ENCODE results near the gene MAPK11.

MAPK11 gene

DNA sequence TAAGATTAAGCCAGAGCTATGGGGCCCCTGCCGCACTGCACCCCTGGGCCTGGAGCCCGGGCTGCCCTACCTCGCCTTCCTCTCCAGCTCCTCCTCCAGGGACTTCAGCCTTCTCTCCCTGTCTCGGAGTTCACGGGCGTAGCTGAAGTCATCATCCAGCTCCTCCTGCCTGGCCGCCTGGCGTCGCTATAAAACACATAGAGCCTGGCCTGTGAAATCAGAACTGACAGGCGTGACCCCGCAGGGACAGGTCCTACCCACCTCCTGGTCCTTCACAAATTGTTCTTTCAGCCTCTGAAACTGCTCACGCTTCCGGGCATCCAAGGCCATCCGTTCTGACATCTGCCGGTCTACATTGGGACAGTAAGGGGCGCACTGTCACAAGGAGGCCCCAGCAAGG is 46.1 kb downstream of the MAPK11 start:
- DNase-seq (ENCODE audit: low spot score) = no peak

DNA sequence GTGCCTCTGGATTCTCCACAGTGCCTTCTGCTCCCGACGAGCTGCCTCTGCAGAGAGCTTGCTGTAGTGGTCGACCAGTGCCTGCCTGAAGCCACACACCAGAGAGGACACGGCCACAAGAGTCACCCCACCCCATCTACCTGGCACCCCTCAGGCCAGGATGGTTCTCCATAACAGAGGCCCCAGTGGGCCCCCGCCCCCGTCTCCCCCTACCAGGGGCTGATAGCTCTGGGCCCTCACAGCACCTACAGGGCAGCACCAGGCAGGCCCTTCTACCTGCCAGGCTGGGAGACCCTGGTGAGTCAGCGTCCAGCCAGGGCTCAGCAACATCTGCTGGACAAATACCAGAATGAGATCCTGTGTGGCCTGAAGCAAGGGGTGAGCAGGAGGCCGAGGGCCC is 47.7 kb downstream of the MAPK11 start:
- no peak for DNase-seq (ENCODE audit: low spot score)

DNA sequence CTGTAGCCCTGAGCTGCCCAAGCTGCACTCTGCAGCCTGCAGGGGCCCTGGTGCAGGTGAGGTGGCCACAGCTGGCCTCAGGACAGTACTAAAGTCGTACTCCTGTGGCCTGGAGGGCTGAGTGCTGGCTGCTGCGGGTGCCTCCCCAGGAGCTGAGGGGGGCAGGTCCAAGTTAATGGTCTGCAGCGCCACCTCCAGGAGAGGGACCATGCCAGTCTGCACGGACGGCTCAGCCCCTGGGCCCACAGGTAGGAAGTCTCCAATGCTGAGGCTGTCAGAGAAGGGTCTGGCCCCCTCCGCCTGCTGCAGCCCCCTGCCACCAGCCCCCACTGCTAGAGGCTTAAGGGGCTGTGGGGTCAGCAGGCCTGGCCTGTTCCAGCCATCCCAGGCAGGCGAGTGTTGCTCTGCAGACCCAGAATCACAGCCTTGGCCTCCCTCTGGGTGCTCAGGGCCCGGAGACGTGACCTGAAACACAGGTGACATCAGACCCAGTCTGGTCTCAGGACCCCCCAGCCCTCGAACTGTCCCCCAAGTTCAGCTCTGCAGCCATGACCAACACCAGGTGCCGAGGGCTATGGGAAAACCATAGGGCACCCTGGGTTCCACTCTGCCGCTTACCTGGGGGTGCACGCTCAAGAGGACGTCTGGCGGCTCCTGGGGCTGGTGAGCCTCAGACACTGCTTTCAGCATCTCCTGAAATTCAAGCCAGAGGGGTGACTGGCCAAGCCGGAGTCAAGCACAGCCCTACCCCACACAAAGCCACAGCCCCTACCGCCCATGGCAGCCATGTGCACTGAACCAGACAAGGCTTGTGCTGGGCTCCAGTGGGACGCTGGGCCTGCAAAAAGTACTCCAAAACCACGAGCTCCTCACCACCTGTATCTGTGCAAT is 48.5 kb downstream of the MAPK11 start:
- no peak for DNase-seq (ENCODE audit: low spot score)

DNA sequence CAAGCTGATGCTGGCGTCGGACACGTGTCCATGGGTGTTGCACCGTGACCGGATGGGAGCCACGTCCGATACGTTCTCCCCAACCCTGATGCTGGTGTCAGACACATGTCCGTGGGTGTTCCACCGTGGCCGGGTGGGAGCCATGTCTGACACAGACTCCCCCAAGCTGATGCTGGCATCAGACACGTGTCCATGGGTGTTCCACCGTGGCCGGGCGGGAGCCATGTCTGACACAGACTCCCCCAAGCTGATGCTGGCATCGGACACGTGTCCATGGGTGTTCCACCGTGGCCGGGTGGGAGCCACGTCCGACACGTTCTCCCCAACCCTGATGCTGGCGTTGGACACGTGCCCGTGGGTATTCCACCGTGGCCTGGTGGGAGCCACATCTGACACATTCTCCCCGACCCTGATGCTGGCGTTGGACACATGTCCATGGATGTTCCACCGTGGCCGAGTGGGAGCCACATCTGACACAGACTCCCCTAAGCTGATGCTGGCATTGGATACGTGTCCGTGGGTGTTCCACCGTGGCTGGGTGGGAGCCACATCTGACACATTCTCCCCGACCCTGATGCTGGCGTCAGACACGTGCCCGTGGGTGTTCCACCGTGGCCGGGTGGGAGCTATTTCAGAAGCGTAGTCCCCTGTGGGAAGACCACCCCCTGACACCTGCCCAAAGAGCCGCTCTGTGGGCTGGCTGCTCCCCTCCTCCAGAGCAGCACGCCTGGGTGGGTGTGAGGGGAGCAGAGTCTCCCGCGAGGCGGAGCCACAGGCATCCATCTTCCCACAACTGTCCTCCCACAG is 49.4 kb downstream of the MAPK11 start:
- DNase-seq (ENCODE audit: low spot score) = no peak

DNA sequence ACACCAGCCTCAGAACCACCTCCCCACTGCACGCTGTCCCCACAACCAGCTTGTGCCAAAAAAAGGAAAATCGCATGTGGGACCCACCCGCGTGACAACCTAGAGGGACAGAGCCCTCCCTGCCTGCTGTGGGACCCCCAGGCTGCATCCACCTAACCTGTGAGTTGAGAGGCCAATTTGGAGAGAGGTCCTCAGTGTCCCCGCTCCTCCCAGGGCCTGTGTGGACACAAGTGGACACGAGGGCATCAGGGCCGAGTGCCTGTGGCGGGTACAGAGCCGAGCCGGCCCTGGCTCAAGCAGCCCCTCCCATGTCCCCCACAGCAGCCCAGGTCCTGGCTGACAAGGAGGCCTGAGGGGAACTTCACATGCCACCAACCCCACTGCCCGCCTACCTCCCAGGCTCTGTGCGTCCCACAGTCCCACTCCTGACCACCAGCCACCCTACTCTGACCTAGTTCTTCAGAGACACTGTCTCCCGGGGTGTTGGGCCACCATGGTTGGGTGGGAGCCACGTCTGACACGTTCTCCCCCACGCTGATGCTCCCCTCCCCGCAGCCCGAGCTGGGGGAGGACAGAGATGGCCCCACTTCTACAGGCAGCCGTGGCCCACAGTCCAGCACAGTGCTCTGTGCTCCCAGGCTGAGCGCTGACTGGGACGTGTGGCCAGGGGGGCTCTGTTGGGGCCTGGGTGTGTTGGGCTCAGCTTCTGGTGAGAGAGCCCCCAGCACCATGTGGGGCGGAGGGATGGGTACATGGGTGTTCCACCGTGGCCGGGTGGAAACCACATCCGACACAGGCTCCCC is 50.2 kb downstream of the MAPK11 start:
- DNase-seq (ENCODE audit: low spot score) = no peak

DNA sequence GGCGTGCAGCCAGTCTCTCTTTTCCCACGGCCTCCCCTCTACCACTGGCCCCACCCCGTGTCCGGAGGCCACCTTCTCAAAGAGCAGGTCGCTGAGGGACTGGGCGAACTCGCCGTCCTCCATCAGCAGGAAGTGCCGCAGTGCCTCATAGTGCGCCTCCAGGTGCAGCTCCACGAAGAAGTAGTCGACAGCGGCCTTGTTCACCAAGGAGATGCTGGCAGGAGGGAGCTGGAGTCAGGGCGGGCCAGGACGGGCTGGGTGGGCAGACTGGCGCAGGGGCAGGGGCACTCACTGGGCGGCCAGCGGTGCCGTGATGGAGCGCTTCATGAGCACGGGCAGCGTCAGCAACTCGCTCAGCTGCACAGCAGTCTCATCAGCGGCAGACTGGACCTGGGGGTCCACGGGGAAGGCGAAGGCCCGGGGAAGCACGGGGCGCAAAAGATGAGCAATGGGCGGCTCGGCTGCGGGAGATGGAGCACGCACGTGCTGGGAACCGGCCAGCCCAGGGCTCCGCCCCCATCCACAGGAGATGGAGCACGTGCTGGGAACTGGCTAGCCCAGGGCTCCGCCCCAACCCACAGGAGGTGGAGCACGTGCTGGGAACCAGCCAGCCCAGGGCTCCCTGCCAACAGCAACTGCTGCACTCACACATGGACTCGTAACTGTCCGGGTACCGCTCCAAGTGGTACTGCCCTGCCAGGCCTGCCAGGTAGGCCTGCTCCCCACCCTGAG is 51.0 kb downstream of the MAPK11 start:
- peak; percentile 88 for DNase-seq (ENCODE audit: low spot score)

DNA sequence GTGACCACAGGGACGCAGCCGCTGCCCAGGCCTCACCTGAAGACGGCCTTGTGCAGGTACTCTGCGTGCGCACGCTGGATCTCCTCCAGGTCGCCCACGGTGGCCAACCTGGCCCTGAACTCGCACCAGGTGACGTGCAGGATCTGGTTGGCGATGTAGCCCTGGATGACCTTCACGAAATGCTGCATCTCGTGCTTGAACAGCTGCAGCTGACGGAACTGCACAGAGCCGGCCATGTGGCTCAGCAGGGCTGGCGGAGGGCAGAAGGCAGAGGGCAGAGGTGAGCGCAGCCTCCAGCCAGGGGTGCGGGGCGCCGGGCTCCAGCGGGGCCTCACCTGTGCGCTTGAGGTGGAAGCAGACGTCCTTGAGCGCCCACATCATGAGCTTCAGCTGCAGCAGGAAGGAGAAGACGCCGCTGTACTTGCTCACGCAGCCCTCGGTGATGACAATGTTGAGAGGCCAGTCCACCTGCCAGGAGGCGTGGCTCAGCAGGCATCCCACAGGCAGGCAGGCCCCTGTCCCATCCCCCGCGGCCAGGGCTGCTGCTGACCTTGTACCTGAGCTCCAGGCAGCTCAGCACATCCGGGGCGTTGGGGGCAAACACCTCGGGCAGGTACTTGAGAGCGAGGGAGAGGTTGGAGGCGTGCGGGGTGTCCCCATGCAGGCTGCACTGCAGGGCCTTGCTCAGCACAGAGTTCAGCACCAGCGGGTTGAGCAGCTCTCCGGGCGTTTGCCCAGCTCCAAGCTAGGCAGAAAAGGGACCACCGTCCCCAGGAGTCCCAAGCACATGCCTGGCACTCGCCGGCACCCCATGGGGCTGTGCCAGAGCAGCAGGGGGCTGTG is 51.8 kb downstream of the MAPK11 start:
- no peak for DNase-seq (ENCODE audit: low spot score)

DNA sequence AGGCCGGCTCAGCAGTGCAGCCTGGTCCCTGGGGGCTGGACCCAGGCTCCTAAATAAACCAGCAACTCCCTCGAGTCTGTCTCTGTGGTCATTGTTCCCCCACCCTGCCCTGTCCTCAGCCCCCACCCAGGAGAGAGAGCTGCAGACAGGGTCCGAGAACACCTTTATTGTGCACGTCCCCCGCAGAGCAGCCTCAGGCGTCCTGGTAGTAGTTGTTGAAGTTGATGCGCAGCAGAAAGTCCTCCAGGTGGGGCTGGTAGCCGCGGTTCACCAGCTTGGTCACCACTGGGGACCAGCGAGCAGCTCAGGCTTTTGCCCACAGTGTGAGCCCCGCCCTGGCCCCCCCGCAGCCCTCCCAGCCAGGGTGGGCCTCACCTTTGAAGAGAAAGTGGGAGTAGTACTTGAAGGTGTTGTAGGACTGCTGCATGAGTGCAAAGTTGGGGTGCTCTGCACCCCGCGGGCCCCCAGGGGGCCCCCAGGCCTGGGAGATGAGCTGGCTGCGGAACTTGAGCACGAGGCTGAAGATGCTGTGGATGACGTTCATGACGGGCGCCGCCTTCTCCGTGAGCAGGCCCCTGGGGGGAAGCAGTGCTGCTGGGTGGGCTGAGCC is 52.5 kb downstream of the MAPK11 start:
- no peak for DNase-seq (ENCODE audit: low spot score)

DNA sequence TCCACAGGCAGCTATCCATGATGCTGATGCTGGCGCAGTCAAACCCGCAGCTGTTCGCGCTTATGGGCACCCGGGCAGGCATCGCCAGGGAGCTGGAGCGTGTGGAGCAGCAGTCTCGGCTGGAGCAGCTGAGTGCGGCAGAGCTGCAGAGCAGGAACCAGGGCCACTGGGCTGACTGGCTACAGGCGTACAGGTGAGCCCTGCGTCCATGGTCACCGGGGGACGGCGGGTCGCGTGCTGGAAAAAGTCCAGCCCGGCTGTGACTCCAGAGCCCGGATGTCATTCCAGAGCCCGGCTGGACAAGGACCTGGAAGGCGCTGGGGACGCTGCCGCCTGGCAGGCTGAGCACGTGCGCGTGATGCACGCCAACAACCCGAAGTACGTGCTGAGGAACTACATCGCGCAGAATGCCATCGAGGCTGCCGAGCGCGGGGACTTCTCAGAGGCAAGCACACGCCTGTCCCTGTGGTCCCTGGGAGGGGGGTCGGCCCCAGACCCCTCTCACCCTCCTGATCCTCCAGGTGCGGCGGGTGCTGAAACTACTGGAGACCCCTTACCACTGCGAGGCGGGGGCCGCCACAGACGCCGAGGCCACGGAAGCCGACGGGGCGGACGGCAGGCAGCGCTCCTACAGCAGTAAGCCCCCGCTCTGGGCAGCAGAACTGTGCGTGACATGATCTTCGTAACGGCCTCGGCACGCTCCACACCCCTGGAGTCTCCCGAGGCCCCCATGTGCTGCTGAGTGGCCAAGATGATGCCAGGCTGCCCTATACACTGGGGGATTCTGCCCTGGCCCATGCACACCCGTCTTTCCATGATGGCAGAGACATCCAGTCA is 53.3 kb downstream of the MAPK11 start:
- no peak for DNase-seq (ENCODE audit: low spot score)

DNA sequence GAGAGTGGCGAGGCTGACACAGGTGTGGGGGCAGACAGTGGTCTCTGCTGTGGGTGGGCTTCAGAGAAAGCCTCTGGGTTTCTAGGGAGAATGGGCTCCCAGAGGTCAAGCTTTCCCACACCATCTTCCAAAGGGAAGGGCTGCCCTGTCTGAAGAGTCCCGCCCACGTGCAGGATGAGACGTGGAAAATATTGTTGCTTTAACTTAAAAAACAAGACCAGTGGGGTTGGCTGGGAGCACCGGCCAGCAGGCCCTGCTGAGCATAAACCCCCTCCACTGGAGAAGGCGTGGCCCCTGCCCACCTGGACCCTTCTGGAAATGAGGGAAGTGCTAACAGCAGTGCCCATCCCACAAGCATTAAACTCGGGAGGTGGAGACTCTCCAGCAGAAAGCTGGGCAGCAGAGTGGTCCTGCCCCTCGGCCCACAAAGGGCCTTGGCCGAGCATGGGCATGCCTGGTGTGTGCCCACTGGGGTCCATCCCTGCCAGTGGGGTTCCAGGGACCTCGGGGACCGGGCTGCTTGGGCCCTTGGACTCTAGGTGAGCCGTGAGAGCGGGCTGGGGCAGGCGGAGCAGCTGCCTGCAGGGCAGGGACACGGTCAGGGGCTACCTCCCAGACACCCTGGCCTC is 54.0 kb downstream of the MAPK11 start:
- DNase-seq (ENCODE audit: low spot score) = no peak

DNA sequence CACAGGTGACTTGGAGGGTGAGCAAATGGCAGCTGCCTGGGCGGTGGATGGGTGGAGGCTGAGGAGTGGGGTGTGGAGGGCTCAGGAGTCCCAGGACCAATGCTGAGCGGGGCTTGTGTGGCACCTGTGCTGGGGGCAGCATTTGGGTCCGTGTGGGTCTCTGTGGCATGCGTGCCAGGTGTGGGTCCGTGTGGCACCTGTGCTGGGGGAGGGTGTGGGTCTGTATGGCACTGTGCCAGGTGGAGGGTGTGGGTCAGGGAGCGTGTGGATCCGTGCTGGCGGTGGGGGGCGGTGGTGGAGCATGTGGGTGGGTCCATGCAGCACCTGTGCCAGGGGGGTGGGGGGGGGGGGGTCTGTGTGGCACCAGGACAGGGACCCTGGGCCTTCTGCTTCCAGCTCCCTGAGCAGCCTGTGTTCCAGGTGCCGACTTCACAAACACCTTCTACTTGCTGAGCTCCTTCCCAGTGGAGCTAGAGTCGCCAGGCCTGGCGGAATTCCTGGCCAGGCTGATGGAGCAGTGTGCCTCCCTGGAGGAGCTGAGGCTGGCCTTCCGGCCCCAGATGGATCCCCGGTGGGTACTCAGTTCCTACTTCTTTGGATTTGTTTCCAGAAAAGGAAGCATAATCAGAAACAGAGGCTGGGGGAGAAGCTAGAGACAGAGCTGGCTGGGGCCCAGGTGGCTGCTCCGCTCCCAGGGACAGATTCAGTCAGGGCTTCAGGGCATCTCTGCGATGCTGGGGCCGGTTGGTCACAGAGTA is 54.7 kb downstream of the MAPK11 start:
- no peak for DNase-seq (ENCODE audit: low spot score)
